ENCODE results near the gene SLC2A10. TPM values are rescaled to one million over a fixed set of nuclear protein-coding genes. Genes with fewer than 3 reads are reported as not detected.

The SLC2A10 gene
- total and polyA plus RNA-seq, 10 of the 15 experiments (the other 5 are each of a cell fraction or from before 2014, with no cell fraction given): not detected

DNA sequence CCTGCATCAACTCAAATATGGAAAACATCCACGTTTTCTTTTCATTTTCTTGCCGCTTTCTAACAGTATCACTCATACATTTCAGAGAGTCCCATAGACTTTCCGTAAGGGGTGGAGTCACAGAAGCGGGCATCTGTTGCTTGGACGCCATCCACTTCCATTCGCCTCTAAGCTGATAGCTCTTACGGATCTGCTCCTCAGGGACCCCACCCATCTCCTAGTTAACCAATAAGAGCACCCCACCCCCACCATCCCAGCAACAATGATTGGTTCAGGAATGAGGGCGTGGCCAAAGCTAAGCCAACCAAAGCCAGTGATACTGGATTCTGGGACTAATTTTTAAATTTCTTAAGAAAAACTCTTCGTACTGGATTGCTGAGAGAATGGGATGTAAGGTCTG, 42.4 kb downstream of the SLC2A10 start:
- no TSS peak for BruUV-seq (replicated peaks)
- H3K4me3 ChIP-seq: no peak overlapping the region
- SMC1A ChIA-PET (ENCODE audit: uncharacterized antibody, unreplicated experiment): interaction anchor here (0.8 to 1.3 kb wide), 3 partner anchors 13 to 70 kb away, joined by 3 to 4 read pairs (median 3); no protein-coding TSS in a partner anchor
- H3K4me2 ChIP-seq (ENCODE audit: control insufficient read depth, insufficient read depth): no peak overlapping the region
- no peak overlapping the region for H3K9ac ChIP-seq (ENCODE audit: control insufficient read depth, insufficient read depth, low read length)
- CTCF ChIA-PET: interaction anchor here (1.0 to 3.5 kb wide), 4 partner anchors 11 to 331 kb away, joined by 4 to 19 read pairs (median 6); no protein-coding TSS in a partner anchor
- H2AFZ ChIP-seq (ENCODE audit: control insufficient read depth, low read depth, low read length): no peak overlapping the region
- intact Hi-C loops (cut with micrococcal nuclease; ENCODE audit: unreplicated experiment): loop anchor here (5.0 to 10.0 kb wide), 3 partner anchors 270 to 873 kb away; no protein-coding TSS in a partner anchor
- H3K79me2 ChIP-seq (ENCODE audit: control insufficient read depth, insufficient read depth, low read length): no peaks in the 10 kb centered on the region
- in situ Hi-C loops (cut with MboI): no loop called here
- H3K36me3 ChIP-seq (ENCODE audit: control insufficient read depth in 2 of 2, insufficient read depth in 2 of 2, low read length in 1 of 2): no peaks in the 10 kb centered on the region
- 55% methylated on average over 9 of the region's 9 CpGs for WGBS (ENCODE audit: insufficient coverage, insufficient replicate concordance, low lambda C conversion rate, missing lambda C conversion rate)
- ATAC-seq: no peak
- TF ChIP-seq NFYB (IDR thresholded peaks at IDR 0.05; ENCODE audit: insufficient read depth, low read depth, low read length): 0 out of 2 replicates have a peak, but pooled peaks have one; percentile 33
- TF ChIP-seq ZZZ3 (IDR thresholded peaks at IDR 0.05; ENCODE audit: control insufficient read depth, insufficient read length, low read depth): no peak
- H3K27ac ChIP-seq (ENCODE audit: control insufficient read depth, insufficient read depth): no peak overlapping the region
- no peaks in the 10 kb centered on the region; a peak in 1 of 4 replicates for H3K27me3 ChIP-seq (replicated peaks in 1 of 2; ENCODE audit: control insufficient read depth in 2 of 2, insufficient read depth in 2 of 2, low read length in 1 of 2)
- POLR2A ChIA-PET: no interaction called here
- no peaks in the 10 kb centered on the region for H3K4me1 ChIP-seq (ENCODE audit: control insufficient read depth, insufficient read depth, low read length)
- H3K9me3 ChIP-seq (replicated peaks; ENCODE audit: control insufficient read depth, insufficient read depth, low read length): no peaks in the 10 kb centered on the region
- RAD21 ChIA-PET (ENCODE audit: unreplicated experiment): interaction anchor here (1.0 to 3.3 kb wide), 4 partner anchors 62 to 631 kb away, joined by 3 to 15 read pairs (median 4); partner anchors contain the start of gene TP53RK
- no peak for DNase-seq (ENCODE audit: low read depth, low spot score)
- FAIRE-seq: no peak
- H4K20me1 ChIP-seq (ENCODE audit: control insufficient read depth, insufficient read depth): no peaks in the 10 kb centered on the region

DNA sequence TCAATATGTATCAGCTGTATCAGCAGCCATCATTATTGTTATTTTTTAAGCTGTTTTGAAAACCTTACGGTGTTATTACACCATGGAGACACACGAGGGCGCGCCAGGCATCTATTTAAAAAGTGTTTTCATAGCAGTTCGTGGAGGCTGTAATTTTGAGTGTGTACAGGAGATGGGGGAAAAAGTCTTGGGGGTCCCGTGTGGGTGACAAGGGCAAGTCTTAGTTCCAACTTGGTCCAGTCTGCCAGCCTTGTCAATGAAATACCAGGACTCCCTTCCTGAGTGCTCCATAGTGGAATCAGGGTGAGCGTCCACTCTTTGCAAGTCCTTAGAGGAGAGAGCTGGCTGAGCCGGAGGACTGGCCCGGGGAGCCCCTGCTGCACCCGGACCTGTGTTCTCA, 43.3 kb downstream of the SLC2A10 start:
- ChIA-PET RAD21 (ENCODE audit: unreplicated experiment) (interaction anchor here (1.0 to 3.3 kb wide), 5 partner anchors 63 to 631 kb away, joined by 3 to 15 read pairs (median 4); partner anchors contain the start of gene TP53RK), SMC1A (ENCODE audit: uncharacterized antibody, unreplicated experiment) (interaction anchor here (0.6 to 1.3 kb wide), 3 partner anchors 13 to 268 kb away, joined by 3 to 4 read pairs (median 3); no protein-coding TSS in a partner anchor), CTCF (interaction anchor here (0.7 to 3.7 kb wide), 13 partner anchors 10 to 632 kb away, joined by 3 to 19 read pairs (median 4); partner anchors contain the start of gene TP53RK), POLR2A (no interaction called here)
- WGBS (ENCODE audit: insufficient coverage, insufficient replicate concordance, low lambda C conversion rate, missing lambda C conversion rate): 18% methylated on average over 10 of the region's 10 CpGs
- Histone ChIP-seq H3K9me3 (replicated peaks; ENCODE audit: control insufficient read depth, insufficient read depth, low read length) (no peaks in the 10 kb centered on the region), H3K27ac (ENCODE audit: control insufficient read depth, insufficient read depth) (no peak overlapping the region), H3K36me3 (ENCODE audit: control insufficient read depth in 2 of 2, insufficient read depth in 2 of 2, low read length in 1 of 2) (no peaks in the 10 kb centered on the region), H3K79me2 (ENCODE audit: control insufficient read depth, insufficient read depth, low read length) (no peaks in the 10 kb centered on the region), H3K4me3 (no peak overlapping the region), H3K9ac (ENCODE audit: control insufficient read depth, insufficient read depth, low read length) (no peak overlapping the region), H4K20me1 (ENCODE audit: control insufficient read depth, insufficient read depth) (no peaks in the 10 kb centered on the region), H3K4me1 (ENCODE audit: control insufficient read depth, insufficient read depth, low read length) (no peaks in the 10 kb centered on the region), H2AFZ (ENCODE audit: control insufficient read depth, low read depth, low read length) (no peak overlapping the region), H3K27me3 (replicated peaks in 1 of 2; ENCODE audit: control insufficient read depth in 2 of 2, insufficient read depth in 2 of 2, low read length in 1 of 2) (no peaks in the 10 kb centered on the region; a peak in 1 of 4 replicates), H3K4me2 (ENCODE audit: control insufficient read depth, insufficient read depth) (no peak overlapping the region)
- DNase-seq (ENCODE audit: low read depth, low spot score) (no peak), FAIRE-seq (peak; percentile 61), ATAC-seq (peak; percentile 55)
- in situ Hi-C loops (cut with MboI): no loop called here
- BruUV-seq (replicated peaks): no TSS peak
- intact Hi-C loops (cut with micrococcal nuclease; ENCODE audit: unreplicated experiment): loop anchor here (5.0 to 10.0 kb wide), 3 partner anchors 270 to 872 kb away; no protein-coding TSS in a partner anchor
- TF ChIP-seq, protein P1, sequence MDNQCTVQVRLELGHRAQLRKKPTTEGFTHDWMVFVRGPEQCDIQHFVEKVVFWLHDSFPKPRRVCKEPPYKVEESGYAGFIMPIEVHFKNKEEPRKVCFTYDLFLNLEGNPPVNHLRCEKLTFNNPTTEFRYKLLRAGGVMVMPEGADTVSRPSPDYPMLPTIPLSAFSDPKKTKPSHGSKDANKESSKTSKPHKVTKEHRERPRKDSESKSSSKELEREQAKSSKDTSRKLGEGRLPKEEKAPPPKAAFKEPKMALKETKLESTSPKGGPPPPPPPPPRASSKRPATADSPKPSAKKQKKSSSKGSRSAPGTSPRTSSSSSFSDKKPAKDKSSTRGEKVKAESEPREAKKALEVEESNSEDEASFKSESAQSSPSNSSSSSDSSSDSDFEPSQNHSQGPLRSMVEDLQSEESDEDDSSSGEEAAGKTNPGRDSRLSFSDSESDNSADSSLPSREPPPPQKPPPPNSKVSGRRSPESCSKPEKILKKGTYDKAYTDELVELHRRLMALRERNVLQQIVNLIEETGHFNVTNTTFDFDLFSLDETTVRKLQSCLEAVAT (IDR thresholded peaks at IDR 0.05): no peak
- no peak for TF ChIP-seq RFX5 (IDR thresholded peaks at IDR 0.05; ENCODE audit: low read depth, low read length)
- TF ChIP-seq, protein P2, sequence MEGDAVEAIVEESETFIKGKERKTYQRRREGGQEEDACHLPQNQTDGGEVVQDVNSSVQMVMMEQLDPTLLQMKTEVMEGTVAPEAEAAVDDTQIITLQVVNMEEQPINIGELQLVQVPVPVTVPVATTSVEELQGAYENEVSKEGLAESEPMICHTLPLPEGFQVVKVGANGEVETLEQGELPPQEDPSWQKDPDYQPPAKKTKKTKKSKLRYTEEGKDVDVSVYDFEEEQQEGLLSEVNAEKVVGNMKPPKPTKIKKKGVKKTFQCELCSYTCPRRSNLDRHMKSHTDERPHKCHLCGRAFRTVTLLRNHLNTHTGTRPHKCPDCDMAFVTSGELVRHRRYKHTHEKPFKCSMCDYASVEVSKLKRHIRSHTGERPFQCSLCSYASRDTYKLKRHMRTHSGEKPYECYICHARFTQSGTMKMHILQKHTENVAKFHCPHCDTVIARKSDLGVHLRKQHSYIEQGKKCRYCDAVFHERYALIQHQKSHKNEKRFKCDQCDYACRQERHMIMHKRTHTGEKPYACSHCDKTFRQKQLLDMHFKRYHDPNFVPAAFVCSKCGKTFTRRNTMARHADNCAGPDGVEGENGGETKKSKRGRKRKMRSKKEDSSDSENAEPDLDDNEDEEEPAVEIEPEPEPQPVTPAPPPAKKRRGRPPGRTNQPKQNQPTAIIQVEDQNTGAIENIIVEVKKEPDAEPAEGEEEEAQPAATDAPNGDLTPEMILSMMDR (IDR thresholded peaks at IDR 0.05 in 2 of 3, conservative IDR thresholded peaks at IDR 0.05 in 1 of 3; ENCODE audit: control insufficient read depth in 2 of 3, extremely low read depth in 1 of 3, insufficient read depth in 1 of 3, low read depth in 3 of 3, low read length in 3 of 3): peak; percentile 62 to 75 (median 71)
- no peak for TF ChIP-seq ZSCAN29 (IDR thresholded peaks at IDR 0.05)
- TF ChIP-seq, protein P3, sequence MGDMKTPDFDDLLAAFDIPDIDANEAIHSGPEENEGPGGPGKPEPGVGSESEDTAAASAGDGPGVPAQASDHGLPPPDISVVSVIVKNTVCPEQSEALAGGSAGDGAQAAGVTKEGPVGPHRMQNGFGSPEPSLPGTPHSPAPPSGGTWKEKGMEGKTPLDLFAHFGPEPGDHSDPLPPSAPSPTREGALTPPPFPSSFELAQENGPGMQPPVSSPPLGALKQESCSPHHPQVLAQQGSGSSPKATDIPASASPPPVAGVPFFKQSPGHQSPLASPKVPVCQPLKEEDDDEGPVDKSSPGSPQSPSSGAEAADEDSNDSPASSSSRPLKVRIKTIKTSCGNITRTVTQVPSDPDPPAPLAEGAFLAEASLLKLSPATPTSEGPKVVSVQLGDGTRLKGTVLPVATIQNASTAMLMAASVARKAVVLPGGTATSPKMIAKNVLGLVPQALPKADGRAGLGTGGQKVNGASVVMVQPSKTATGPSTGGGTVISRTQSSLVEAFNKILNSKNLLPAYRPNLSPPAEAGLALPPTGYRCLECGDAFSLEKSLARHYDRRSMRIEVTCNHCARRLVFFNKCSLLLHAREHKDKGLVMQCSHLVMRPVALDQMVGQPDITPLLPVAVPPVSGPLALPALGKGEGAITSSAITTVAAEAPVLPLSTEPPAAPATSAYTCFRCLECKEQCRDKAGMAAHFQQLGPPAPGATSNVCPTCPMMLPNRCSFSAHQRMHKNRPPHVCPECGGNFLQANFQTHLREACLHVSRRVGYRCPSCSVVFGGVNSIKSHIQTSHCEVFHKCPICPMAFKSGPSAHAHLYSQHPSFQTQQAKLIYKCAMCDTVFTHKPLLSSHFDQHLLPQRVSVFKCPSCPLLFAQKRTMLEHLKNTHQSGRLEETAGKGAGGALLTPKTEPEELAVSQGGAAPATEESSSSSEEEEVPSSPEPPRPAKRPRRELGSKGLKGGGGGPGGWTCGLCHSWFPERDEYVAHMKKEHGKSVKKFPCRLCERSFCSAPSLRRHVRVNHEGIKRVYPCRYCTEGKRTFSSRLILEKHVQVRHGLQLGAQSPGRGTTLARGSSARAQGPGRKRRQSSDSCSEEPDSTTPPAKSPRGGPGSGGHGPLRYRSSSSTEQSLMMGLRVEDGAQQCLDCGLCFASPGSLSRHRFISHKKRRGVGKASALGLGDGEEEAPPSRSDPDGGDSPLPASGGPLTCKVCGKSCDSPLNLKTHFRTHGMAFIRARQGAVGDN (IDR thresholded peaks at IDR 0.05): no peak
- no peak for TF ChIP-seq TBL1XR1 (IDR thresholded peaks at IDR 0.05; ENCODE audit: low read depth, low read length)

Measured in GM12878 (cell line).